Caco-2 (cell line): ENCODE data around the gene SQOR. TPM values are rescaled to one million over a fixed set of nuclear protein-coding genes. Genes with fewer than 3 reads are reported as not detected.

Experiments
- BruUV-seq: library from RNA; stranded (reverse); fragments of 400-500 nt; replicated peaks from 2 replicates; lab custom pipeline; 2021; lab: Mats Ljungman, UMichigan
- CTCF ChIA-PET: fragments of 300-600 bp; sonication (Branson Sonifier 250); formaldehyde crosslinking; loops from one replicate; lab custom pipeline; 2022; ENCODE audit warnings: antibody characterized with exemption; lab: Charles Lee
- POLR2A ChIA-PET: fragments of 300-600 bp; sonication (Branson Sonifier 250); formaldehyde crosslinking; loops from one replicate; lab custom pipeline; 2022; ENCODE audit warnings: antibody characterized with exemption; lab: Charles Lee
- DNase-seq, 2 experiments: peaks; one replicate each; pipeline versions ENCODE4 v3.0.0 to v3.0.0-alpha.2; 2020 to 2022
- H3K27me3 ChIP-seq: replicated peaks from 2 replicates; pipeline ENCODE4 v1.6.0; 2011; ENCODE audit warnings: low read length; ENCODE audit not compliant: control insufficient read depth, insufficient read depth
- H3K36me3 ChIP-seq: 2 replicates; pipeline ENCODE4 v1.5.1; 2011; ENCODE audit warnings: low read length; ENCODE audit not compliant: control insufficient read depth, insufficient read depth
- H3K4me1 ChIP-seq: fragments of 250-450 bp; sonication (Bioruptor Pico); 2 replicates; pipeline ENCODE4 v1.5.1; 2020; ENCODE audit warnings: mild to moderate bottlenecking
- H3K4me3 ChIP-seq: 2 replicates; pipeline ENCODE4 v1.5.1; 2011; ENCODE audit warnings: low read depth, mild to moderate bottlenecking, control low read depth, low read length
- H3K9me3 ChIP-seq: fragments of 250-450 bp; sonication (Bioruptor Pico); 2 replicates; pipeline ENCODE4 v1.5.1; 2020; ENCODE audit warnings: mild to moderate bottlenecking, moderate library complexity
- H3K27ac Mint-ChIP-seq: one replicate; pipeline ENCODE4 v1.8.0; 2022; ENCODE audit warnings: mixed read lengths; ENCODE audit not compliant: unreplicated experiment
- H3K27me3 Mint-ChIP-seq: one replicate; pipeline ENCODE4 v1.8.0; 2022; ENCODE audit warnings: mixed read lengths; ENCODE audit not compliant: insufficient read depth, unreplicated experiment
- H3K36me3 Mint-ChIP-seq: one replicate; pipeline ENCODE4 v1.8.0; 2022; ENCODE audit warnings: mild to moderate bottlenecking, mixed read lengths; ENCODE audit not compliant: insufficient read depth, unreplicated experiment
- H3K4me1 Mint-ChIP-seq: one replicate; pipeline ENCODE4 v1.8.0; 2022; ENCODE audit warnings: low read depth, mixed read lengths; ENCODE audit not compliant: unreplicated experiment
- H3K4me3 Mint-ChIP-seq: one replicate; pipeline ENCODE4 v1.8.0; 2022; ENCODE audit warnings: mild to moderate bottlenecking, moderate library complexity, mixed read lengths; ENCODE audit not compliant: unreplicated experiment
- H3K9me3 Mint-ChIP-seq: one replicate; pipeline ENCODE4 v1.8.0; 2022; ENCODE audit warnings: mixed read lengths; ENCODE audit not compliant: unreplicated experiment
- intact Hi-C: fragments of 100-400 bp; cut with micrococcal nuclease; formaldehyde crosslinking; loops from one replicate; pipeline ENCODE4 v1.10.0; 2022; ENCODE audit not compliant: unreplicated experiment
- total RNA-seq: library from RNA; stranded (reverse); gene quantifications from 2 replicates; pipeline ENCODE4 v1.2.3, GENCODE V29; 2022
- TF ChIP-seq, protein P1 (sequence below), 2 experiments: fragments of 200-600 bp in 1 of 2; IDR thresholded peaks; 1 replicate in 1 of 2; 2 replicates in 1 of 2; pipeline versions ENCODE4 v1.5.1 to v1.8.0; 2011 to 2022; ENCODE audit warnings: antibody characterized with exemption in 1 of 2, control low read depth in 1 of 2, inconsistent platforms in 1 of 2, low read depth in 1 of 2, low read length in 1 of 2, mild to moderate bottlenecking in 1 of 2, moderate library complexity in 1 of 2; ENCODE audit not compliant: insufficient read depth in 1 of 2, severe bottlenecking in 1 of 2, unreplicated experiment in 1 of 2

The SQOR gene
- total RNA-seq, 1 experiment from 2014 or later: 5.0 TPM

DNA sequence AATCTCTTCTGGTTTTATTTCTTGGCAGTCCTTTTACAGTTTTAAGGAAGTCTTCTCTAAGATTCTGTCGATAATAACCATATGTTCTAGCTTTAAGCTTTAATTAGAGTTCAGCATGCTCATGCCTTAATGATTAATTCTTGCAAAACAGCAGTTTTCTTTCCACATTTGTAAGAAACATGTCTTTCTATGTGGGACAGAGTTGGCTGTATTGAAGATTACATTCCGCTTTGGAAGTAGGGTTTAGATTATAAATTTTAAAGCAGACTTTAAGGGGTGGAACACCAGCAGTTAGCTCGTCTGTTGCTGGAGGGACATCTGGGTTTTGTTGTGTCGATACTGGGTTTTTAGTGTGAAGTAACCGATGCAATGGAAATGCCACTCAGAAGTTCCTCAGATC, 35.3 kb downstream of the SQOR start:
- ChIA-PET POLR2A (interaction anchor here (0.5 kb wide), 1 partner anchor 9 kb away, joined by 3 read pairs; no protein-coding TSS in a partner anchor), CTCF (no interaction called here)
- H3K36me3 Mint-ChIP-seq: no peaks in the 10 kb centered on the region
- no peaks in the 10 kb centered on the region for H3K27me3 ChIP-seq
- no peak overlapping the region for H3K27ac Mint-ChIP-seq
- no peaks in the 10 kb centered on the region for H3K27me3 Mint-ChIP-seq
- BruUV-seq: no TSS peak
- H3K4me1 ChIP-seq: no peaks in the 10 kb centered on the region
- H3K4me3 ChIP-seq: no peak overlapping the region
- no peaks in the 10 kb centered on the region for H3K4me1 Mint-ChIP-seq
- TF ChIP-seq, protein P1, sequence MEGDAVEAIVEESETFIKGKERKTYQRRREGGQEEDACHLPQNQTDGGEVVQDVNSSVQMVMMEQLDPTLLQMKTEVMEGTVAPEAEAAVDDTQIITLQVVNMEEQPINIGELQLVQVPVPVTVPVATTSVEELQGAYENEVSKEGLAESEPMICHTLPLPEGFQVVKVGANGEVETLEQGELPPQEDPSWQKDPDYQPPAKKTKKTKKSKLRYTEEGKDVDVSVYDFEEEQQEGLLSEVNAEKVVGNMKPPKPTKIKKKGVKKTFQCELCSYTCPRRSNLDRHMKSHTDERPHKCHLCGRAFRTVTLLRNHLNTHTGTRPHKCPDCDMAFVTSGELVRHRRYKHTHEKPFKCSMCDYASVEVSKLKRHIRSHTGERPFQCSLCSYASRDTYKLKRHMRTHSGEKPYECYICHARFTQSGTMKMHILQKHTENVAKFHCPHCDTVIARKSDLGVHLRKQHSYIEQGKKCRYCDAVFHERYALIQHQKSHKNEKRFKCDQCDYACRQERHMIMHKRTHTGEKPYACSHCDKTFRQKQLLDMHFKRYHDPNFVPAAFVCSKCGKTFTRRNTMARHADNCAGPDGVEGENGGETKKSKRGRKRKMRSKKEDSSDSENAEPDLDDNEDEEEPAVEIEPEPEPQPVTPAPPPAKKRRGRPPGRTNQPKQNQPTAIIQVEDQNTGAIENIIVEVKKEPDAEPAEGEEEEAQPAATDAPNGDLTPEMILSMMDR (IDR thresholded peaks at IDR 0.05; ENCODE audit: insufficient read depth in 1 of 2, low read depth in 1 of 2, low read length in 1 of 2, severe bottlenecking in 1 of 2, unreplicated experiment in 1 of 2): no peak
- DNase-seq: no peak
- H3K36me3 ChIP-seq: peaks cover 1% of the 10 kb centered on the region; the same call in 1 of the 2 replicates
- intact Hi-C loops: no loop called here
- no peak overlapping the region for H3K4me3 Mint-ChIP-seq
- no peaks in the 10 kb centered on the region for H3K9me3 ChIP-seq
- H3K9me3 Mint-ChIP-seq: no peaks in the 10 kb centered on the region

DNA sequence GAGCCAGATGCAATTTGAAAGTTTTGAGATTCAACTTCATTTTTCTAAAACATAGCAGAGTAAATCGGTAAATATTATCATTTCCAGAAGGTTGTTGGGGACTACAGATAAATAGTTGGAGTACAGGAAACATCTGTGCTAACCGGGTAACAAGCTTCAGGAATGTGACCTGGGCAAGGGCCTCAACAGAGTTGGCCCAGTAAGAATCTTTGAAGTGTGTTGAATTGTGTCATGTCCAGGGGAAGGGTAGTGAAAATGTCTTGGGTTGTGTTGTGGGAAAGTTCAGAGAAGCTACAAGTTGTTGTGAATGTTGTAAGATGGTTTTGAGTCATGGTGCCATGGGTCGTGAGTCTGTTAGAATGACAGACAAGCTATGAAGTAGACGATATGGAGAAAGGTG, 35.7 kb downstream of the SQOR start:
- no peaks in the 10 kb centered on the region for H3K4me1 ChIP-seq
- peaks cover 1% of the 10 kb centered on the region; the same call in 1 of the 2 replicates for H3K36me3 ChIP-seq
- no peak for DNase-seq
- Mint-ChIP-seq H3K27me3 (no peaks in the 10 kb centered on the region), H3K27ac (no peak overlapping the region), H3K4me1 (no peaks in the 10 kb centered on the region), H3K9me3 (no peaks in the 10 kb centered on the region), H3K36me3 (no peaks in the 10 kb centered on the region), H3K4me3 (no peak overlapping the region)
- H3K27me3 ChIP-seq: no peaks in the 10 kb centered on the region
- no TSS peak for BruUV-seq
- ChIA-PET CTCF (interaction anchor here (0.6 kb wide), 1 partner anchor 60 kb away, joined by 5 read pairs; no protein-coding TSS in a partner anchor), POLR2A (no interaction called here)
- H3K4me3 ChIP-seq: no peak overlapping the region
- H3K9me3 ChIP-seq: no peaks in the 10 kb centered on the region
- TF ChIP-seq, protein P1 (IDR thresholded peaks at IDR 0.05; ENCODE audit: insufficient read depth in 1 of 2, low read depth in 1 of 2, low read length in 1 of 2, severe bottlenecking in 1 of 2, unreplicated experiment in 1 of 2): no peak
- intact Hi-C loops: no loop called here

DNA sequence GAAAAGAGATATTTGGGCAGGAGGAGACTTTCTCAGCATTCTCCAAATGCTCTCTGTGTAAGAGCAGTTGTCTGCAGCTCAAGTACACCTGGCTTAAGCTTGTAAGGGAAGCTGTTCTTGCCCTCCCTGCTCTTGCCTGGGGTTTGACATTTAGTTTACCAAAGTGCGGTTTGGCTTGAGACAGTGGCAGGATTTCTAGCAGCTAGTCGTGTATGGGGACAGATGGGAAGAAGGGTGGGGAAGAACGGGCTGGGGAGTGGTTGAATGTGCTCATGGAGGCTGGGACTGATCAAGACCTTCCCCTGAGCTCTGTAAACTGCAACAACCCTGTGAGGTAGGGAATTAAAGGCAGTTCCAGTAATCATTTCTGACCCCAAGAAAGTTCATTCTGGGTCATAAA, 39.8 kb downstream of the SQOR start:
- Mint-ChIP-seq H3K27ac (no peak overlapping the region), H3K36me3 (no peaks in the 10 kb centered on the region), H3K4me1 (no peaks in the 10 kb centered on the region), H3K27me3 (peaks cover 3% of the 10 kb centered on the region), H3K4me3 (no peak overlapping the region), H3K9me3 (no peaks in the 10 kb centered on the region)
- Histone ChIP-seq H3K27me3 (no peaks in the 10 kb centered on the region), H3K36me3 (no peaks in the 10 kb centered on the region), H3K9me3 (no peaks in the 10 kb centered on the region), H3K4me3 (no peak overlapping the region), H3K4me1 (no peaks in the 10 kb centered on the region)
- ChIA-PET CTCF (no interaction called here), POLR2A (no interaction called here)
- intact Hi-C loops: no loop called here
- TF ChIP-seq, protein P1 (IDR thresholded peaks at IDR 0.05; ENCODE audit: insufficient read depth in 1 of 2, low read depth in 1 of 2, low read length in 1 of 2, severe bottlenecking in 1 of 2, unreplicated experiment in 1 of 2): no peak
- no TSS peak for BruUV-seq
- no peak for DNase-seq
